GM18909 (cell line): ENCODE measurements around the gene LY6G6F.

Experiments used
- ATAC-seq: cut with Tn5 transposase; IDR thresholded peaks from one replicate; pipeline ENCODE4 v1.9.1; 2021; ENCODE audit warnings: mild to moderate bottlenecking; ENCODE audit not compliant: unreplicated experiment, poor library complexity

The LY6G6F gene

DNA sequence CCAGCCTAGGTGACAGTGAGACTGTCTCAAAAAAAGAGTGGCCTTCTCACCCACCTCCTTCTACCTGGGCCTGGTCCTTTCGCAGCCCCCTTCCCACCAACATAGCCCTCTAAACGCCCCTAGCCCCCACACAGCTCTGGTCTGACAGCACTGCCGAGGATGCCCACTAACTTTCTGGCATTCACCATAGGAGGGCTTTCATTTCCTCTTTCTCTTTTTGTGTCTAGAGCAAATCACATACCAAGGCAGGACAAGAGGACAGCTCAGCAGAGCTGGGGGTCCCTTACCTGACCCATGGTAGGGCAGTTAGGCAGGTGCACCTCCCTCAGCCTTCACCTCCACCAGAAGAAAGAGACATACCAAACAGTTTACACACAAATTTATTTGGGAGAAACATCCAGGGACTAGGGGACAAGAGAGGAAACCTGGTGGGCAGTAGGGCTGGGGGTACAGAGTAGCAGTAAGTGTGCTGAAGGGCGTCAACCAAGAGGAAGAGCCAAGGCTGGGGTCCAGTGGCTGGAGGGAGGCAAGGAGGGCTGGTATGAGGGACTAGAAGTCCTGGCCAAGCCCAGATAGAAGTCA is 30.3 kb upstream of the LY6G6F start:
- ATAC-seq: no peak

DNA sequence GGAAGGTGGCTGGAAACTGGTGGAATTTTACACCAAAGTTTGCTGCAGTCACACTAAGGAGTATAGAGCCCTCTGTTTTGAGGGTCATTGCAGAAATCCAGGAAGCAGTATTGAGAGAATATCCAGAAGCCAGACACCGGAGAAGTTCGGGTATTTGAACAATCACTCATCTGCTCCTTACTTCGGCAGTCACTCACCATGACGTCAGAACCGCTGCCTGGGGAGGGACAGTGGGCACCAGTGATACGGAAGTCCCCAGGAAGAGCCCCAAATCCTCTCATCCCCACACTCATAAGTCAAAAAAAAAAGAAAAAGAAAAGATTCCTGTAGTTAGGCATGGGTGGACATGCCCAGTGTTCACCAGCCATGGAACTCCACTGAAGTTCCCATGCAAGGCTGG is 29.8 kb upstream of the LY6G6F start:
- ATAC-seq: no peak

DNA sequence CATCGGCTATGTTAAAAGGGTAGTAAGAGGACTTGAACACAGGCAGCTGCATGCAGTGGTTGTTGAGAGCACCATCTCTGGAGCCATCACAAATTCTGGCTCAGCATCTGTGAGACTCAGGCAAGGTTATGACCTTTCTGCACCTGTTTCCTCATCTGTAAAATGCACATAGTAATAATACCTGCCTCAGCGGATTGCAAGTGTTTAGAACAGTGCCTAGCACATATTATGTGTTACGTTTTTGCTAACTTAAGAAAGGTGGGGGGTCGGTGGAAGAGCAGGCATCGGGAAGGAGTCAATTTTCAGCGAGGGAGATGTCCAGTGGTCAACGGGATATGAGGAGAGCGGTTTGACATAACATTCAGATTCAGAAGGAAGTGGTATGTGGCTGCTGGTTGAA is 28.7 kb upstream of the LY6G6F start:
- no peak for ATAC-seq

DNA sequence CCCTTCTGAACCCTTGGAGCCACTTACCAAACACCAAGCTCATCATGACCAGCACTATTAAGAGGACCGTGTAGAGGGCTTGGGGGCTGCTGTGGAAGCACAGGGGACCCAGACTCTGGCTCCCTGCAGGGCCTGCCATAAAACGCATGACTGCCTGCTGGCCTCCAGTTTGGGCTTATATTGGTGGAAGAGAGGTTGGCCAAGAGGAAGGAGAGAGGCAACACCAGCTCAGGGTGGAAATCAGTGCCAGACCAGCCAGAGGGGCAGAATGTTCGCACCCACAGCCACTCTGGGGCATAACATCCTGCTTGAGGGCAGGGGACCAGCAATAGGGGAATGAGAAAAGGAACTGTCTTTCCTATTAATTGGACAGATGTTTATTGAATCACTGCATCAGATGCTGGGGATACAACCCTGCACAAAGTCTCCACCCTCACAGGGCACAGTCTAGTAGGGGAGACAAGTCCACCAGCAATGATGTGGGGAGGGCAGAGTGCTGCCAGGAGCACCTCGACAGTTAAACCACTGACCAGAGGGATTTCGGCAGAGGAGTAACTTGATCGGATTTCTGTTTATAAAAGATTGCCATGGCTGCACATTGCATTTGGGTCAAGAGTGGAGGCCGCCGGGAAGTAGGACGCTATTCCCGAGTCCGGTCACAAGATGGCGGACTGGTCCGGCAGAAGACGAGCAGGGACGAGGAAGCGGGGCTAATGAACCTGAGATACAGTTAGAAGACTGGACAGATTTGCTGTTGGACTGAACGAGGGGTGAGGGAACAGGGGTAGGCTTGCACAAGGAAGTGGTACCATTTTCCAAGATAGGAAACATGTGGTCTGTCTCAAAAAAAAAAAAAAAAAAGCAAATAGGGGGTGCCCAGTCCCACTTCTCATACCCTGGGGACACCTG is 26.2 kb upstream of the LY6G6F start, which contains the start of gene LY6G5C:
LY6G5C (minus strand) TSS at position 842 of the 909 bp plus-strand sequence; CDS start at position 148, 694 bp downstream.
- ATAC-seq: no peak

DNA sequence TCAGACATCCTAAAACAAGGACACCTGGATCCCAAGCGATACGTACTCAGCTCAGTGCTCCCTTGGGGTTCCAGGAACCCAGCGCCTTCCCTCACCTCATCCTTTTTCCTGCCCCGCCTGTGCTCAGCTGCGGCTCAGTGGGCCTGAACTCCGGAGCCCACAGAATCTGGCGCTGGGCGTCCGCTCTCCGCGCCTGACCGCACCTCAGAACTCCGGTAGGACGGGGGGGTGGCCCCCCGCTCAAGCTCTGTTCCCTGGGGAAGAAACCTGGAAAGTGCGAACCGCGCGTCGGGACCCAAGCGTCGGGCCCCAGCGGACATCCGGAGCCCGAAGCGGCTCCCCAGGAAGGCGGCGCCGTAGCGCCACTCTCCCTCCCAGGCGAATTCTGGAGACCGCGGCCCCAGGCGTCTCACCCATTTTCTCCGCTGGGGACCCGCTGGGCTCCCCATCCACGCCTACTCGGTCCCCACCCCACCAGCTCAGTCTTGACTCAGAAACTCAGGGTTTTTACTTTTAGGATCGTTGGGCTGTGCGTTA is 25.5 kb upstream of the LY6G6F start:
- ATAC-seq: no peak

DNA sequence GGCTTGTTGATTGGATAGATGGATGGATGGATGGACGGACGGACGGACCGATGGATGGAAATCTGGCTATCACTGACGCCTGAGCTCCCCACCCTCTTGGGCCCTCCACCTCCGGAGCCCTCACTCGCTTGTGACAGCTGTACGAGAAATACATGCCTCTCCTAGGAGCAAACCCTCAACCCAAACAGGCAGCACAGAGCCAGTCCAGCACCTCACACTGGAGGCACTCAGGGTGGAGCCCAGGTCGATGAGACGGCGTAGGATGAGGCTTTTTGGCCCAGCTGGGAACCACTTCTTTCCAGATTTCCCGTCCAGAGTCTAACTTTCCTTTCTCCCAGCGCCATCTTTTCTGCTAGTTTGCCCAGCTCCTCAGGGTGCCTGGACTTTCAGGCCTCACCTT is 23.1 kb upstream of the LY6G6F start:
- no peak for ATAC-seq

DNA sequence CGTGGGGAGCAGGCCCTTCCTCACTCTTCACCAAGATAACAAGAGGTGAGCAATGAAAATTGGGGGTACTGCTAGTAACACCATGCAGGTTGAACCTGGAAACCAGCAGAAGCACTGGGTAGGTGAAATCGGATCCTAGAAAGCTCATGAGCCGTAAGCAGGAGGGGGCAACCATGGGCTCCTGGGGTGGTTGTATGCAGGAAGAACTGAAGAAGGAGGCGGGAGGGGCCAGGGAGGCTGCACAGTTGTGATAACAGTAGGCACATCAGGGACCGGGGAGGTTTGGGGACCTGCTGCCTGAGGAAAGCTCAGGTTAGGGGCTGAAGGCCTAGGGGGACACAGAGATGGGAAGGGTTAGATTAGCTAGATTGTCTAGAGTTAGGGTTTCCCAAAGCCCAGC is 20.2 kb upstream of the LY6G6F start:
- no peak for ATAC-seq

DNA sequence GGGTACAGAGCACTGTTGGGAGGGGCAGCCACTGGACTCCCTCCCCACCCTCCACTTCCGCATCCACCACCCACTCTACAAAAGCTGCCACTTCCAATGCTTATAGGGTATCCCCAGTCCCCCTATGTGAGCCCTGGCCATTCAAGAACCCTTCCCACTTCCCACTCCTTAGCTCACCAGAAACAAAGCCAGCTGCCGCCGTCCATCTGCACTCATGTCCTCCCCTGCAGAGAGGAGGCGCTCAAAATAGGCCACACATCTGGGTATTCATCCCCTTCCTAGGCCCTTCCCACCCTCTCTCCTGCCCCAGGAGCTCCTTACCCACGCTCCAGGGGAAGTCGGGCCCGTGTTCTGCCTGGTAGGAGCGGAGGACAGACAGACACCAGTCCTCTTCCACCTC is 19.3 kb upstream of the LY6G6F start:
- ATAC-seq: no peak

DNA sequence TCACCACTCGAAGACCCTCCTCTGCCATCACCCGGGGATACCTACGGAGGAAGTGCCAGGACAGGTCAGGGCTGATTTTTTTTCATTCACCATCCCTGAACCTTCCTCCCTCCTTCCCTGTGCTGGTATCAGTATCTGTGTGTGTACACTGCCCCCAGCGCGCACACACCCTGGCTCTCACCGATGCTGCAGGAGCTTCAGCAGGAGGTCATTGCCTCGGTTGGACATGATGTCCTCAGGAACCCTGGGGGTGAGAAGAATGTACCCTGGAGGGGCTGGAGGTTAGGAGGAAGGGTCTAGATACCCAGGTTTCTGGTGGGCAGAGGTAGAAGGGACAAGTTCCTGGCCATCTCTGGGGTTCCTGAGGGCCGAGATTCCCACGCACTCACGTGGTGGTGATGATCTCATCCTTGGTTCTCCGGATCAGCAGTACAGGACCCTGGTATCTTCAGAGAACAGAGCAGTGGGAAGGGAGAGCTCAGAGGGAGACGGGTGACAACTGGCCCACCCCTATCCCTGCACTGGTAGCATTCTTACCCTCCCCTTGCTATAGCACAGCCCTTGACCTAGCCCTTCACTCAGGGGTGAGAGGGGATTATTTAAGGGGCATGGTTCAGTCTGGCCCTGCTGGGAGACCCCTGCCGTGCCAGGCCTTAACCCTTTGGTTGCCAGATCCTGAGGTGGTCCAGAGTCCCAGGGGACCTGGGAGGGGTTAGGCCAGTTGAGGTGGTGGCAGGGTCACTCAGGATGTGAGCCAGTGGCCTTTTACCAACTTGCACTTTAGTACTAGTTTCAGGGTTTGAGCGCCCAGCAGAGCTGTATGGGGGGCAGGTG is 18.6 kb upstream of the LY6G6F start:
- ATAC-seq: no peak

DNA sequence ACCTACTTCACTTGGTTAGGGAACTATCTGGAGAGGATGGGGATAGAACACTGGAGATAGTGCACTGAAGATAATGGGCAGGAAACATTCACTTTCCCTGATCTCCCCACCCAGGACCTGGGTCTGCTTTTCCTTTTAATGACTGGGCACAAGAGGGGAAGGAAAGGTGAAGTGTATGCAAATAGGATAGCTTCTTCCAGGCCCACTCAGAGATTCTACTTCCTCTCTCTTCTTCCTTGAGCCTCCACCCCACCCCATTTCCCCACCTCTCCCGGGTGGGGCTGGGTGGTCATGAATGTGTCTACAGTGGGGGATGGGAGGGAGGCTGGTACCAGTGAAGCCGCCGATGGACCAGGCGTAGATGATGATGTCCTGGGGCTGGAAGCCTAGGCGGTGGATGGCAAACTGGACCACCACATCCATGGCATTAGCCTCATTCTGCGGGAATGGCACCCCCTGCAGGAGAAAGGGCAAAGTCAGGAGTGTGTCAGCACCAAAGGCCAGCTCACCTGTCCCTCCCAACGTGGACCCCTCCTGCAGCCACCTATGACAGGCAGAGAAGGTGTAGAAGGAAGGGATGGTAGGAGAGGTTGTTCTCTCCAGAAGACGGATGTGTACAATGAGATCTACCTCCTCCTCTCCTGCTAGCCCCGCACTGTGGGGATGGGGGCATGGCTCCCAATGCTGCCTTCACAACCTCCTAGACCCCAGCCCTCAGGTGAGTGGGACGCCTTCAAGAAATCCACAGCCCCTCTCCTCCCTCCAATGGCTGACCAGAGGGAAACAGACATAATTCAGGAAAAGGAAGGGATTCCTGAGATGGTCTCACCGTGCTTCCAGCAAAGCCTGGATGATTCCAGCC is 17.2 kb upstream of the LY6G6F start:
- no peak for ATAC-seq

DNA sequence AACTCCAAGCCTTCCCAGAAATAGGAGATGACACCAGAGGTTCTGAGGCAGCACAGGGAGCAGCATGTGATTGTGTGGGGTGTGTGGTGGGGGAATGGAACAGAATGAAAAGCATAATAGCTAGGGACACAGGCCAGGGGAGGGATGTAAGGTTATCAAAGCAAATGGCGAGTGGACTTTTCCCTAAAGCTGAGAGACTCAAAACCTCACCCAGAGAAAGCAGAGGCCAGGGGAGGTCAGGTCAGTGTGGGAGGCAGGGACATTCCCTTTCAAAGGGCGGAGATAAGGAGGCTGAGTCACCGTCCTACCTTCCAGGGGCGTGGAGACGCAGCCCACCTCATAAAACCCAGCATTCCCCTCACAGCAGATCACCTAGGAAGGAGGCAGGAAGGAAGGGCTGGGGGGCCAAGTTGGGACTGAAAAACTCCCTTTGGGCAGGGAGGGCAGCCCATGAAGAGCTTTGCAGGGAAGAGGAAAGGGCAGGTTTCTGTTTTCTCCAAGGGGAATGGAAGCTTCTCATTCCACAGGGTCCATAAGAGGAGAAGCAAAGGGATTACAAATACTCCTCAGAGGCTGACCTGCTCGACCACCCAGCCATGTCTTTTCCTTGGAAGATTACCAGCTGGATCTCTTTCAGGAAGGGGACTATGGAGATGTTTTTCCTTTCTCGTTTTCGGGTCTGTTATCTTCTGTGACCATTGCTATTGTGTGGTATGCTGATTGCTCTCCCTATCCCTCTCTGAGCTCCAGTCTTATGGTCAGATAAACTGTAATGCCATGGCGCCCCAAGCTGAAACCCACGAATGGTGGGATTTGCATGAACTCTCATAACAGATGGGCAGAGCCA is 16.2 kb upstream of the LY6G6F start:
- no peak for ATAC-seq

DNA sequence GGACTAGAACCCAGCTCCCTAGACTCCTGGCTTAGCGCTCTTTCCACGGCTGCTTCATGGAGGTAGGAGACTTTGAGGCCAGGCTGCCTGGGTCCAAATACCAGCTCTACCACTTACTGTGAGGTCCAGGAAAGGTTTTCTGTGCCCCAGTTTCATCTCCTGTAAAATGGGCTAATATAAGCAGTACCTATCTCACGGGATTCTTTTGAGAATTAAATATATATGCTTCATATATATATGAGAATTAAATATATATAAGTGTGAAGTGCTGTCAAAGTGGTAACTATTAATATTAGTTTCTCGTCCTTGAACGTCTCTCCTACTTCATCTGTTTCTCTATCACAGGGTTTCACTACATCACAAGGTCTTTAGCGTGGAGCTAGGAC is 15.6 kb upstream of the LY6G6F start:
- ATAC-seq: no peak

DNA sequence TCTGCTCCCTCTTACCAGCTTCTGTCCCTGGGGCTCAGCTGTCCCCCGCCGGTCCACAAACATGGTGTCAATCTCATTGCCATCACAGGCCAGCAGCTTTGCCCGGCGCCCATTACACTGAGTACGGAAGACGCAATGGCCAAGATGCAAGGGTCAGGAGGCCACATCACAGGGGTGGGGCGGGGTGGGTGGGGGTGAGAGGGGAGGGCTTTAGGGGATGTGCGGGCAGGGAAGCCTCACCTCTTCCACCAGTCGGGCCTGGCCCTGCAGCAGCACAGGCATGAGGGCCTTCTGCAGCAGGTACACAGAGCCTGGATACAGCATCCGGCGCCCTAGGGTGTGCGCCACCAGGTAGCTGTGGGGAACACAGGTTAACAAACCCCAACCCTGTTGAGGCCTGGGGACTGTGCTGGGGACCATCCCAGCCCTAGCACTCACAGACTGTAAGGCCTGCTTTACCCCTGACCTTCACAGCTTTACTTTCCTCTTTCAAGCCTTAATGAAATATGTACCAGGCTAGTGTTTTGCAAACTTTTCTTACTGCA is 15.0 kb upstream of the LY6G6F start:
- ATAC-seq: no peak

DNA sequence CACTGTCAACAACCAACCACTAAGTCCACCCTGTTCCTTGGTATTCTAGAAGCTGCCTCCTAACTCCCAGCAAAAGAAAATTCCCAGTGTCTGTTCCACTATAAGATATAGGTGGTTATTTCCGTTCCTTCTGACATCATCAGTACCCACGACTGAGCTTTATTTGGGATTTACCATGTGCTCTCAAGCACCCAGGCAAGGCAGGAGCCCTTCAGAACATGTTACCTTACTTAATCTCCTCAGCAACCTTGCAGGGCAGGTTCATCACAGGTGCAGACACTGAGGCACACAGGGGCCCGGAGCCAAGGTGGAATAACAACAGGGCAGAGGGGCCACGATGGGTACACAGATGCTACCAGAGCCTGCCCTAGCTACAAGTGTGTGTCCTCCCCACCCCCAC is 14.3 kb upstream of the LY6G6F start:
- ATAC-seq: no peak

DNA sequence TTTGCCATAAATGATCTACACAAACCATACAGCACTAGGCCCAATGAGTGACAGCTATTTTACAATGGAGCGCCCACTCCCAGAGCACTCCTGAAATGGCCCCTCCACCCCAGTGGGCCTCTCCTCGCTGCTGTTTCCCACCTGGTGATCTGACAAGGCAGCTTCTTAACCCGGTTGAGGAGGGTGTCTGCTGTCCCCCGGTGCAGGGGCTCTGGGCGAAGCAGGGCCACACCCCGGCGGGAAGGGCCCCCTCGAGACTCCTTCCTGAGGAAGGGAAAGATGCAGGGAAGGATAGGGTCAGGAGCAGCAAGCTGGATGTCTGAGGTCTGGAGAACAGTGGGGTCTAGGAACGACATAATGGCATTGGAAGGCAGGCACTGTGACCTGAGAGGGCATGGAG is 13.8 kb upstream of the LY6G6F start:
- no peak for ATAC-seq

DNA sequence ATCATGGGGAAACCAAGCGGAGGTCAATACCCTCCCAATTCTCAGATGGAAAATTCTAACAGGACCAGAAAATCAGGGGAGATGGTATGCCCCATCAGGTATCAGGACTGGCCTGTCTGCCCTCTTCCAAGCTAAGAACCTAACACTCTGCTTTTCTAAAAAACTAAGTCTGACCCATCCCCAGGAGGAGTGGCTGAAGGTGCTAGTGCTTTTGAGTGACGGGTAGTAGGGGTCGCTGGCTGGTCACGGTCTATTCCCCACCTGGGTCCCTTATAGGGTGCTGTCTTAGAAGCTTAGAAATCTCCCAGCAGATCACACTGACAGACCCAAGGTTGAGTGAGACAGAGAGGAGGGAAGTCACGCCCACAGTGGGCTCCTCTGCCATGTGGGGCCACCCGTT is 13.1 kb upstream of the LY6G6F start:
- ATAC-seq: no peak

DNA sequence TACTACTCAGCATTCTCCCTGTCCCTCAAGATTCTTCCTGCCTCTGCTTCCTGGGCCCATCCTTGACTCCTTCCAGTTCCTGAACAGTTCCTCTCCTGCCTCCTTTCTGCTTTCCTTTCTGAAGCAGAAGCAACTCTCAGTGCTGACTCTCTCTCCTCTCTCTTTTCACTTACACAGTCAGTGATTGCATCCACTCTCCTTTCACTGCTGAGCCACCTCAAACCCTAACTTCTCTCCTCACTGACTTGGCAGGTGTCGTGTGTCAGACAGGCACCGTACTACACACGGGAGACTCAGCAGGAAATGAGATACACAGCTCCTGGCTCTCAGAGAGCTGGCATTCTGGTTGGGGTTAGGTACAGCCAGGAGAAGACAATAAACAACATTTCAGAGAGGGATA is 9.1 kb upstream of the LY6G6F start:
- ATAC-seq: no peak

DNA sequence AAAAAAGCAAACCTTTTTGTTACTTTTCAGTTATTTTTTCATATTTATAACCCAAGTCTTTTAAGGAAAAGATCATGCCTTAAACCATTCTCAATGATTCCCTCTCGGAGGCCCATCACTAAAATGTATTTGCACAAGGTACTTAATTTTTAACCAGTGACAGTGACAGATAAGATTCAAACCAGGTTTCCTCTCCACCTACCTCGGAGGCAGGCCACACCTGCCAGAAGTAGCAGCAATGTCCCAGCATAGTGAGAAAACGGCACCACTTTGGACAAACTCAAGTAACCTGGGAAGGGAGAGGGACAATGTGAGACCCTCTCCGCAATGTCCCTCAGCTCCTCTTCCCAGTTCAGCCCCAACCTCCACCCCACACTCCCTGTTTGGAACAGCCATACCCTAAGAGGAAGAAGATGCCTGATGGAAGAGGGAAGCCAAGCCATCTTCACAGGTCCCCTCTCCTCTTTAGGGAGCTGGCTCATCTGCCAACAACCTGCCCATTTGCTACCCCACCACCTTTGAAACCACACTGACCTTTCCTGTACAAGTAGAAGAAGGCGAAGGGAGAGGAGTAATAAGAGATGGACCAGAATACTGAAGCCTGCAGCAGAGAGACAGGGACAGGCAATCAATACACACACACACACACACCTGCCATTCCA is 5.8 kb upstream of the LY6G6F start:
- no peak for ATAC-seq
